PC-9 (cell line): Measurements from ENCODE around the gene FAT1. TPM values are rescaled to one million over a fixed set of nuclear protein-coding genes. Genes with fewer than 3 reads are reported as not detected.

Source experiments
- BruUV-seq: library from RNA; stranded (reverse); fragments of 400-500 nt; replicated peaks from 2 replicates; lab custom pipeline; 2021; lab: Mats Ljungman, UMichigan
- CTCF ChIA-PET: fragments of 300-600 bp; sonication (Branson Sonifier 250); formaldehyde crosslinking; loops from one replicate; lab custom pipeline; 2022; ENCODE audit warnings: antibody characterized with exemption; lab: Charles Lee
- POLR2A ChIA-PET: fragments of 300-600 bp; sonication (Branson Sonifier 250); formaldehyde crosslinking; loops from one replicate; lab custom pipeline; 2022; ENCODE audit warnings: antibody characterized with exemption; ENCODE audit not compliant: unreplicated experiment; lab: Charles Lee
- DNase-seq, 2 experiments: peaks; one replicate each; pipeline versions ENCODE4 v3.0.0 to v3.0.0-alpha.2; 2015 to 2022; ENCODE audit warnings: mixed read lengths in 1 of 2
- H2AFZ ChIP-seq: fragments of 200-600 bp; sonication (generic); 2 replicates; pipeline ENCODE4 v1.8.1; 2017; ENCODE audit warnings: antibody characterized with exemption
- H3F3A ChIP-seq: fragments of 200-600 bp; sonication (generic); 2 replicates; pipeline ENCODE4 v1.8.1; 2017; ENCODE audit warnings: antibody characterized with exemption, mild to moderate bottlenecking, low read depth; ENCODE audit not compliant: insufficient read depth
- H3K27ac ChIP-seq: fragments of 200-600 bp; sonication (generic); 2 replicates; pipeline ENCODE4 v1.6.1; 2016; ENCODE audit warnings: mixed run types
- H3K27me3 ChIP-seq: fragments of 200-600 bp; sonication (generic); 2 replicates; pipeline ENCODE4 v1.6.1; 2016; ENCODE audit warnings: low read depth, mixed run types; ENCODE audit not compliant: insufficient read depth
- H3K36me3 ChIP-seq: fragments of 200-600 bp; sonication (generic); 2 replicates; pipeline ENCODE4 v1.6.1; 2016; ENCODE audit warnings: low read depth, mixed run types
- H3K4me1 ChIP-seq: fragments of 200-600 bp; sonication (generic); replicated peaks from 2 replicates; pipeline ENCODE4 v1.6.1; 2016; ENCODE audit warnings: mixed run types; ENCODE audit not compliant: insufficient read depth
- H3K4me2 ChIP-seq: fragments of 200-600 bp; sonication (generic); 2 replicates; pipeline ENCODE4 v1.6.1; 2017; ENCODE audit warnings: mixed run types
- H3K4me3 ChIP-seq: fragments of 200-600 bp; sonication (generic); 2 replicates; pipeline ENCODE4 v1.6.1; 2016; ENCODE audit warnings: mixed run types
- H3K79me2 ChIP-seq: fragments of 200-600 bp; sonication (generic); 2 replicates; pipeline ENCODE4 v1.6.1; 2017; ENCODE audit warnings: low read depth, mixed run types
- H3K9me2 ChIP-seq: fragments of 200-600 bp; sonication (generic); 2 replicates; pipeline ENCODE4 v1.8.1; 2017; ENCODE audit warnings: mild to moderate bottlenecking; ENCODE audit not compliant: insufficient read depth
- H3K9me3 ChIP-seq: fragments of 200-600 bp; sonication (generic); 2 replicates; pipeline ENCODE4 v1.8.1; 2016; ENCODE audit warnings: low read depth; ENCODE audit not compliant: insufficient read depth
- H4K20me1 ChIP-seq: fragments of 200-600 bp; sonication (generic); 2 replicates; pipeline ENCODE4 v1.8.1; 2017; ENCODE audit not compliant: insufficient read depth
- CTCF ChIP-seq: fragments of 200-600 bp; sonication (generic); conservative IDR thresholded peaks from 2 replicates; pipeline ENCODE4 v1.6.1; 2017; ENCODE audit warnings: mixed run types, antibody characterized with exemption, mild to moderate bottlenecking, moderate library complexity
- EZH2 ChIP-seq: fragments of 200-600 bp; sonication (generic); IDR thresholded peaks from 2 replicates; pipeline ENCODE4 v1.8.0; 2017; ENCODE audit warnings: antibody characterized with exemption, low read depth
- intact Hi-C: fragments of 100-400 bp; cut with micrococcal nuclease; formaldehyde crosslinking; loops from one replicate; pipeline ENCODE4 v1.10.0; 2022; ENCODE audit not compliant: unreplicated experiment
- total RNA-seq: library from RNA; stranded (reverse); gene quantifications from 2 replicates; pipeline ENCODE4 v1.2.3, GENCODE V29; 2021

The FAT1 gene
- total RNA-seq, 1 experiment from 2014 or later = 73.2 TPM

DNA sequence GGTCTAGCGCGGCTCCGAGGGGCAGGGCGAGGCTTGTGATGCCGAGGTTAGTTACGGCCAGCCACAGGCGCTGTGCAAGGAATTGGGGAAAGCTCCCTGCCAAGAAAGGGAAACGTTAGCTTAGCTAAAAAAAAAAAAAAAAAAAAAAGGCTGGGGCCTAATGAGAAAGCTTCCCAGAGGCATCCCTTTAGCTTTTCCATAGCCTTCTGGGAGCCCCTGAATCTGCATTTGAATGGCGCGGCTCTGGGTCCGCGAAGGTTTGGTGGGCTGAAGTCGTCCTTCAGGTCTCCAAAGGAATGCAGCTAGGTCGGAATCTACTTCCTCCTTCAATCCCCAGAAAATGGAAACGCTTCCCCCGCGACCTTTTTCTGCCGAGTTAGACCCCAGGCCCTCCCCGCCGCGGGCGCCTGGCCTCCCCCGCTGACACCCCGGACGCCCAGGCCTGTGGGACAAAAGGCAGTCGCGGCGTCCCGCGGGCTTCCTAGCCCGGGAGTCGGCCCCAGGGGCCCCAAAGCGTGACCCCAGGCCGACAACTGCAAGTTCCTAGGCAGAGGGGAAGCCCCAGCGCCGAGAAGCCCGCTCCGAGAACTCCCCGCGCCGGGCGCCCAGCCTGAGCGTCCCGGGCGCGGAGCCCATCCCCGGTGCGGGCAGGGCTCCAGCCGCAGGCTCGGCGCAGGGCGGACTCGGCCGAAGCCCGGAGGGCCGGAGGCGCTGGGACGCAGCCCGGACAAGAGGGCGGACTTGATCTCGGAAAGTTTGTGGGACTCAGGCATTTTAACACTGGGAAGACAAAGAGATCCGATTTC lies 605 bp upstream of the FAT1 start:
- intact Hi-C loops = loop anchor here (1.0 to 10.0 kb wide), 6 partner anchors 39 to 591 kb away; no protein-coding TSS in a partner anchor
- H3K27me3 ChIP-seq = no peaks in the 10 kb centered on the region
- CTCF ChIA-PET = interaction anchor here (1.8 kb wide), 1 partner anchor 54 kb away, joined by 4 read pairs; no protein-coding TSS in a partner anchor
- peak overlapping the region; percentile 98 for H3K4me3 ChIP-seq
- H3K9me2 ChIP-seq = no peaks in the 10 kb centered on the region
- H3F3A ChIP-seq = peaks cover 9% of the 10 kb centered on the region; the same call in 1 of the 2 replicates
- no peak overlapping the region for H3K27ac ChIP-seq
- no peak for TF ChIP-seq EZH2
- no peak for TF ChIP-seq CTCF
- BruUV-seq = no TSS peak
- H4K20me1 ChIP-seq = no peaks in the 10 kb centered on the region
- peak overlapping the region; percentile 98 for H2AFZ ChIP-seq
- POLR2A ChIA-PET = interaction anchor here (0.6 to 0.7 kb wide), 3 partner anchors 46 to 186 kb away, joined by 4 read pairs; no protein-coding TSS in a partner anchor
- peak overlapping the region; percentile 93 for H3K4me2 ChIP-seq
- H3K36me3 ChIP-seq = no peaks in the 10 kb centered on the region
- H3K79me2 ChIP-seq = peaks cover 45% of the 10 kb centered on the region
- peaks cover 28% of the 10 kb centered on the region for H3K4me1 ChIP-seq
- DNase-seq = peak; percentile 37 to 47
- H3K9me3 ChIP-seq = peaks cover 5% of the 10 kb centered on the region; the same call in 1 of the 2 replicates

DNA sequence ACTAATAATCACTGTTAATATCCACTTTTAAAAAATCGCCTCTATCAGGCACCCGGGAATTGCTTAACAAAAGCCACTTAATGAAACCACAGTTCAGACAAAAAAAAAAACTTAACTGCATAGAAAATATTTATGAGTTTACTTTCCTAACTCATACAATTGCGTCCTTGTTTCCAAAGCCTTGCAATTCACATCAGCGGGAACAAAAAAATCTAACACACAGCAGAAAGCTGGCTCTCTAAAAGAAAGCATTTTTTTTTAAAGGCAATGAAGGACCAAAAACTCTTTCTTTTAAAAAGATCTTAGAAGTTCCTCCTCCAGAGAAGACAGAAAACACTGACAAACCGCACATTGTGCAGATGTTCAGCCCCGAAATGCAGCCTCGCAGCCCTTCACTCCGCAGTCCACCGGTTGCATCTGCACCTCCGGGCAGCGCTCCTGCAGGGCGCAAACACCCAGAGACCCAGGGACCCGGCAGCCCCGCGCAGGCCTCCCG lies 812 bp downstream of the FAT1 start:
- DNase-seq = no peak
- Histone ChIP-seq H2AFZ (peak overlapping the region; percentile 77), H3F3A (no peaks in the 10 kb centered on the region; the same call in 1 of the 2 replicates), H4K20me1 (no peaks in the 10 kb centered on the region), H3K4me1 (peaks cover 14% of the 10 kb centered on the region), H3K36me3 (no peaks in the 10 kb centered on the region), H3K27ac (no peak overlapping the region), H3K27me3 (no peaks in the 10 kb centered on the region), H3K9me3 (peaks cover 5% of the 10 kb centered on the region; the same call in 1 of the 2 replicates), H3K79me2 (peaks cover 52% of the 10 kb centered on the region), H3K4me3 (peak overlapping the region; percentile 98), H3K4me2 (peak overlapping the region; percentile 89), H3K9me2 (no peaks in the 10 kb centered on the region)
- POLR2A ChIA-PET = no interaction called here
- intact Hi-C loops = loop anchor here (10.0 kb wide), 3 partner anchors 248 to 592 kb away; no protein-coding TSS in a partner anchor
- no TSS peak for BruUV-seq
- CTCF ChIA-PET = interaction anchor here (0.7 to 1.8 kb wide), 2 partner anchors 53 to 1253 kb away, joined by 3 to 4 read pairs; no protein-coding TSS in a partner anchor
- TF ChIP-seq CTCF (no peak), EZH2 (no peak)

- Histone ChIP-seq H4K20me1 (no peaks in the 10 kb centered on the region), H3K79me2 (peaks cover 63% of the 10 kb centered on the region), H3K36me3 (no peaks in the 10 kb centered on the region), H3F3A (no peaks in the 10 kb centered on the region; the same call in 1 of the 2 replicates), H3K4me2 (no peak overlapping the region), H3K4me3 (no peak overlapping the region), H3K9me3 (peaks cover 5% of the 10 kb centered on the region; the same call in 1 of the 2 replicates), H3K27ac (no peak overlapping the region), H3K27me3 (no peaks in the 10 kb centered on the region), H2AFZ (no peak overlapping the region), H3K9me2 (no peaks in the 10 kb centered on the region; the same call in 1 of the 2 replicates), H3K4me1 (peaks cover 6% of the 10 kb centered on the region; the same call in 1 of the 2 replicates)
- BruUV-seq = no TSS peak
- peak in 1 of 2 experiments; percentile 11 for DNase-seq
- no peak for TF ChIP-seq EZH2
- peak; percentile 61 for TF ChIP-seq CTCF
- ChIA-PET CTCF (no interaction called here), POLR2A (no interaction called here)
- intact Hi-C loops = loop anchor here (10.0 kb wide), 3 partner anchors 245 to 595 kb away; no protein-coding TSS in a partner anchor
Observed at GRCh38 chr4:186719925-186720694, 3.5 kb downstream of the FAT1 start.
